GM12878 (cell line): ENCODE measurements around the gene KRTAP29-1. TPM values are rescaled to one million over a fixed set of nuclear protein-coding genes. Genes with fewer than 3 reads are reported as not detected.

Experiments
- ATAC-seq: fragments of 200-7000 bp; cut with Tn5 transposase; 3 replicates; pipeline ENCODE4 v1.9.1; 2020; ENCODE audit warnings: mild to moderate bottlenecking, moderate library complexity
- BruUV-seq: library from RNA; stranded (reverse); fragments of 400-500 nt; replicated peaks from 2 replicates; lab custom pipeline; 2021; lab: Mats Ljungman, UMichigan
- CTCF ChIA-PET: fragments of 300-600 bp; sonication (Branson Sonifier 250); formaldehyde crosslinking; extraction: SDS; loops from one replicate; lab custom pipeline; 2021; ENCODE audit warnings: inconsistent platforms; lab: Yijun Ruan, JAX
- POLR2A ChIA-PET: fragments of 350-600 bp; formaldehyde crosslinking; extraction: SDS; loops from one replicate; lab custom pipeline; 2021; ENCODE audit warnings: inconsistent platforms; lab: Charles Lee
- RAD21 ChIA-PET: fragments of 300-600 bp; sonication (Branson Sonifier 250); formaldehyde crosslinking; loops from one replicate; lab custom pipeline; 2023; ENCODE audit warnings: antibody characterized with exemption; ENCODE audit not compliant: unreplicated experiment; lab: Charles Lee
- SMC1A ChIA-PET: fragments of 300-600 bp; sonication (Branson Sonifier 250); formaldehyde crosslinking; loops from one replicate; lab custom pipeline; 2023; ENCODE audit not compliant: unreplicated experiment, uncharacterized antibody; lab: Charles Lee
- DNase-seq: peaks from one replicate; pipeline ENCODE4 v3.0.0-alpha.2; 2011; ENCODE audit warnings: low read depth, low spot score
- FAIRE-seq: peaks from 3 replicates; lab custom pipeline; 2011; peaks lifted over from hg19 to GRCh38; lab: Jason Lieb, UNC
- H2AFZ ChIP-seq: 2 replicates; pipeline ENCODE4 v1.6.0; 2011; ENCODE audit warnings: low read depth, low read length, control low read depth; ENCODE audit not compliant: control insufficient read depth
- H3K27ac ChIP-seq: 2 replicates; pipeline ENCODE4 v1.5.1; 2011; ENCODE audit warnings: control low read depth; ENCODE audit not compliant: control insufficient read depth, insufficient read depth
- H3K27me3 ChIP-seq, 2 experiments: replicated peaks in 1 of 2; 2 replicates each; pipeline versions ENCODE4 v1.6.0 to v1.6.1; 2011; ENCODE audit warnings: low read length in 1 of 2; ENCODE audit not compliant: control insufficient read depth in 2 of 2, insufficient read depth in 2 of 2
- H3K36me3 ChIP-seq, 2 experiments: 2 replicates each; pipeline ENCODE4 v1.5.1; 2011; ENCODE audit warnings: low read length in 1 of 2; ENCODE audit not compliant: control insufficient read depth in 2 of 2, insufficient read depth in 2 of 2
- H3K4me1 ChIP-seq: 2 replicates; pipeline ENCODE4 v1.6.1; 2011; ENCODE audit warnings: mild to moderate bottlenecking, low read length, moderate library complexity, mixed read lengths; ENCODE audit not compliant: control insufficient read depth, insufficient read depth
- H3K4me2 ChIP-seq: 2 replicates; pipeline ENCODE4 v1.6.0; 2011; ENCODE audit warnings: control low read depth; ENCODE audit not compliant: control insufficient read depth, insufficient read depth
- H3K4me3 ChIP-seq: fragments of 200-600 bp; sonication (generic); 2 replicates; pipeline ENCODE4 v1.5.1; 2016
- H3K79me2 ChIP-seq: 2 replicates; pipeline ENCODE4 v1.6.0; 2011; ENCODE audit warnings: low read length; ENCODE audit not compliant: control insufficient read depth, insufficient read depth
- H3K9ac ChIP-seq: 2 replicates; pipeline ENCODE4 v1.8.0; 2011; ENCODE audit warnings: low read length, control low read depth, mixed read lengths; ENCODE audit not compliant: control insufficient read depth, insufficient read depth
- H3K9me3 ChIP-seq: replicated peaks from 3 replicates; pipeline ENCODE4 v1.5.1; 2011; ENCODE audit warnings: mild to moderate bottlenecking, low read length; ENCODE audit not compliant: control insufficient read depth, insufficient read depth
- H4K20me1 ChIP-seq: 2 replicates; pipeline ENCODE4 v1.6.0; 2011; ENCODE audit not compliant: control insufficient read depth, insufficient read depth
- BCL3 ChIP-seq: IDR thresholded peaks from 2 replicates; pipeline ENCODE4 v1.6.1; 2011; ENCODE audit warnings: borderline replicate concordance, low read depth, mild to moderate bottlenecking, moderate library complexity, low read length; ENCODE audit not compliant: insufficient read depth, poor library complexity, severe bottlenecking
- CBX3 ChIP-seq: fragments of 200-600 bp; sonication (generic); IDR thresholded peaks from 2 replicates; pipeline ENCODE4 v1.6.1; 2016; ENCODE audit warnings: low read depth, borderline replicate concordance
- E4F1 ChIP-seq: fragments of 450-650 bp; IDR thresholded peaks from 2 replicates; pipeline ENCODE4 v1.6.1; 2018; ENCODE audit warnings: borderline replicate concordance, mild to moderate bottlenecking; ENCODE audit not compliant: partially characterized antibody
- FOS ChIP-seq: IDR thresholded peaks from 3 replicates; pipeline ENCODE4 v1.6.1; 2011; ENCODE audit warnings: borderline replicate concordance; ENCODE audit not compliant: insufficient read length; ENCODE audit errors: extremely low read depth
- HDAC2 ChIP-seq: fragments of 200-600 bp; sonication (generic); IDR thresholded peaks from 2 replicates; pipeline ENCODE4 v1.6.1; 2017
- IKZF1 ChIP-seq: fragments of 450-650 bp; conservative IDR thresholded peaks from 2 replicates; pipeline ENCODE4 v1.6.1; 2017; ENCODE audit warnings: antibody characterized with exemption, mild to moderate bottlenecking
- KAT2A ChIP-seq: conservative IDR thresholded peaks from 2 replicates; pipeline ENCODE4 v1.6.1; 2011; ENCODE audit warnings: low read depth, low read length; ENCODE audit not compliant: control insufficient read depth
- KDM1A ChIP-seq: fragments of 200-600 bp; sonication (generic); IDR thresholded peaks from 2 replicates; pipeline ENCODE4 v1.6.1; 2016; ENCODE audit warnings: borderline replicate concordance
- NBN ChIP-seq: fragments of 450-650 bp; IDR thresholded peaks from 2 replicates; pipeline ENCODE4 v1.6.1; 2016
- NFXL1 ChIP-seq: fragments of 450-650 bp; IDR thresholded peaks from 2 replicates; pipeline ENCODE4 v1.6.1; 2017; ENCODE audit warnings: antibody characterized with exemption, mild to moderate bottlenecking, borderline replicate concordance
- REST ChIP-seq: IDR thresholded peaks from 2 replicates; pipeline ENCODE4 v1.6.1; 2012; ENCODE audit warnings: mild to moderate bottlenecking, low read depth, low read length
- RFX5 ChIP-seq: IDR thresholded peaks from 2 replicates; pipeline ENCODE4 v1.6.1; 2011; ENCODE audit warnings: low read depth, low read length, improper control_type of control experiment
- TAF1 ChIP-seq: IDR thresholded peaks from 2 replicates; pipeline ENCODE4 v1.6.1; 2011; ENCODE audit warnings: mild to moderate bottlenecking, low read depth, low read length, borderline replicate concordance
- ZNF687 ChIP-seq: fragments of 450-650 bp; IDR thresholded peaks from 2 replicates; pipeline ENCODE4 v1.6.1; 2017; ENCODE audit warnings: mild to moderate bottlenecking, moderate library complexity
- WGBS: methylation state at CpG from one replicate; pipeline ENCODE4 v1.1.6; 2016; ENCODE audit warnings: low lambda C conversion rate; ENCODE audit not compliant: insufficient replicate concordance, insufficient coverage; ENCODE audit errors: missing lambda C conversion rate; 5-methylcytosine and 5-hydroxymethylcytosine counted together
- in situ Hi-C: fragments of 300-500 bp; cut with MboI; formaldehyde crosslinking; loops from 9 replicates; pipeline ENCODE4 v1.14.3; 2018; ENCODE audit warnings: mixed read lengths
- intact Hi-C: fragments of 100-400 bp; cut with micrococcal nuclease; formaldehyde crosslinking; loops from one replicate; pipeline ENCODE4 v1.14.2; 2022; ENCODE audit not compliant: unreplicated experiment
- polyA plus RNA-seq, 11 experiments: library from polyadenylated mRNA; depleted of rRNA in 4 of 11; unstranded in 6 of 11; stranded (reverse) in 5 of 11; fragments of >200 nt; fragmentation: Nextera tagmentation in 4 of 11; fragmentation: Illumina TruSeq in 1 of 11; extraction: Ambion mirVana in 4 of 11; extraction: Trizol in 1 of 11; gene quantifications; 1 replicate in 1 of 11; 2 replicates in 10 of 11; pipeline versions ENCODE4 v1.2.1 to v1.2.3, GENCODE V29; 2011 to 2016; ENCODE audit warnings: inconsistent platforms in 2 of 11, missing spikeins in 2 of 11, low read depth in 1 of 11
- total RNA-seq, 4 experiments: library from RNA; depleted of rRNA in 3 of 4; stranded (reverse); fragments of >200 nt in 3 of 4; fragmentation: Illumina TruSeq in 1 of 4; extraction: Trizol in 1 of 4; gene quantifications; 2 replicates each; pipeline versions ENCODE4 v1.2.1 to v1.2.3, GENCODE V29; 2013 to 2021

The KRTAP29-1 gene
- total and polyA plus RNA-seq, 10 of the 15 experiments (the other 5 are each of a cell fraction or from before 2014, with no cell fraction given), result 1.9 TPM; not detected in 9

- in situ Hi-C loops, result no loop called here
- no peak for FAIRE-seq
- no TSS peak for BruUV-seq
- Histone ChIP-seq H3K9ac (no peak overlapping the region), H2AFZ (no peak overlapping the region), H3K9me3 (no peaks in the 10 kb centered on the region; the same call in 2 of the 3 replicates), H3K36me3 (no peaks in the 10 kb centered on the region), H3K4me3 (no peak overlapping the region), H3K79me2 (no peaks in the 10 kb centered on the region), H3K27me3 (no peaks in the 10 kb centered on the region; a peak in 1 of 4 replicates), H4K20me1 (no peaks in the 10 kb centered on the region), H3K4me1 (no peaks in the 10 kb centered on the region), H3K27ac (no peak overlapping the region), H3K4me2 (no peak overlapping the region)
- no peak for ATAC-seq
- intact Hi-C loops, result no loop called here
- POLR2A ChIA-PET, result no interaction called here
- RAD21 ChIA-PET, result no interaction called here
- WGBS, result 15% methylated on average over 2 of the region's 2 CpGs
- SMC1A ChIA-PET, result interaction anchor here (0.6 kb wide), 1 partner anchor 69 kb away, joined by 3 read pairs; no protein-coding TSS in a partner anchor
- DNase-seq, result no peak
- CTCF ChIA-PET, result no interaction called here
- TF ChIP-seq REST (no peak), KAT2A (no peak), IKZF1 (no peak), E4F1 (no peak), NFXL1 (no peak), FOS (no peak), BCL3 (no peak), HDAC2 (no peak), RFX5 (no peak), NBN (no peak), CBX3 (no peak), KDM1A (no peak), ZNF687 (no peak), TAF1 (no peak)
These were observed 48.5 kb upstream of the KRTAP29-1 start for GRCh38 chr17:41351177-41351576.
